Raji (cell line): Measurements from ENCODE around the gene OR7A10.

Source experiments
- POLR2A ChIP-seq: IDR thresholded peaks from 2 replicates; pipeline ENCODE4 v1.6.1; 2011; ENCODE audit warnings: low read depth, low read length, control low read depth; ENCODE audit not compliant: insufficient read depth

The OR7A10 gene

DNA sequence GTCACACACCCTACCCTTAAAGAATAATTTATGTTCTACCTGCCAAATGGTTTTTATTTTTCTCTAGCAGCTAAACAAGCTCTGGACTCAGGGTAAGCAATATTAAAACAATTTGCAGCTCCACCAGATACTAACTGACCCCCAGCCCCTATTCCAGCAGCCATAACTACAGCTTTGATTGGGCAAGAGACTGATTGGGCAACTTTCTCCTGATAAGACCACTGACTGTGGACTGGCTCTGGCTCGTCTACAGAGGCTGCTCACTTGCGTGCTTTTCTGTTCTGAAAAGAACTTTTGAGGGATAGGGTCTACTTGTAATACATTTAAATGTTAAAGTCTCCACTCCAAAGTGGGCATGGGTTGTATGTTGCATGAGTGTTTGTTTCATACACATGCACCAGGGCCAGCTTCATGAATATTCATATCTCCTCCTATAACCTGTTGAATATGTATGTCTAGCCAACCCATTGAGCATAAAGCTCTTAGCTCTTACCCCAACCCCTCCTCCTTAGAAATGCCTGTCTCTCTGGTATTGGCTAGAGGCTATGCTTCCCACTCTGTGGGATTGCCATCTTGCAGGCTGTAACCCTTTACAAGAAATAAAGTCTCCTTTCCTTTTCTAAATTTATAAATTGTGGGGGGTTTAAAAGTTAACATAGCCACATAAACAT lies 33.6 kb downstream of the OR7A10 start:
- TF ChIP-seq POLR2A = no peak

DNA sequence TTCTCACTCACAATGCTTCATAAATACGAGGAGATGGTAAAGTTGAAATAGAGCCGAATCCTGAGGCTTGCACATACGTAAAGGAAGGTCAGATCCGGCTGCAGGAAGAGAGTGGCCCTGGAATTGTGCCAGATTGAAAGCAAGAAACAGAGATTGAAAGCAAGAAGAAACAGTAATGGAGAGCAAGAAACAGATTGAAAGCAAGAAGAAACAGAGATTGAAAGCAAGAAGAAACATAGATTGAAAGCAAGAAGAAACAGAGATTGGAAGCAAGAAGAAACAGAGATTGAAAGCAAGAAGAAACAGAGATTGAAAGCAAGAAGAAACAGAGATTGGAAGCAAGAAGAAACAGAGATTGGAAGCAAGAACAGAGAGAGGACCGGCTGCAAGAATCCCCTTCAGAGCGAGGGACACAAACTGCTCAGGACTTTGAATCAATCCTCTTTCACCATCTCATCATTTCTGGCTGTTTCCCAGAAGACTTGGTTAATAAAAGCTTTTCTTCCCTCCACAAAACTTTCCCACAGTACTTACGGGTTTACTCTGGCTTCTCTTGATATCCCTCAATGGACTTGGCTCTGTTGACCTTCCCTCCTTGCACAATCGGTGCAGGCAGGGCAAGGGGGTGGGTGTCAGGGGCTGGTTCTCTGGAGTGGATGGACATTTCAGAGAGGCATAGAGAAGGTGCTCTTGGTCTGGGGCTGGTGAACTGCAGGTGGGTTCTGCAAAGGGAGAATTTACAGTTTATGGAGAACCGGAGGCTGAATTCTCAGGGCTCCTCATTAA lies 39.3 kb downstream of the OR7A10 start:
- no peak for TF ChIP-seq POLR2A

DNA sequence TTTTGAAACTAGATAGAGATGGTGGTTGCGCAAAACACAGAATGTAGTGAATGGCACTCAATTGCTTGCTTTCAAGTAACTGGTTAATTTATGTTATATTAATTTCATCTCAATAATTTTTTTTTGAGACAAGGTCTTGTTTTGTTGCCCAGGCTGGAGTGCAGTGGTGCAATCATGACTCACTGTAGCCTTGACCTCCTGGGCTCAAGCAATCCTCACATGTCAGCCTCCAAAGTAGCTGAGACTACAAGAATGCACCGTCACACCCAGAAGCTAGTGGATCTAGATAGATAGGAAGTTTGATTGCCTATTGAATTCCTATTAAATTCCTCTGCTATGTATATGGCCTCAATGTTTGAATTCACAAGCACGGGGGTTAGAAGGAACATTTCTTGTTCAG lies 44.0 kb downstream of the OR7A10 start:
- TF ChIP-seq POLR2A = no peak

DNA sequence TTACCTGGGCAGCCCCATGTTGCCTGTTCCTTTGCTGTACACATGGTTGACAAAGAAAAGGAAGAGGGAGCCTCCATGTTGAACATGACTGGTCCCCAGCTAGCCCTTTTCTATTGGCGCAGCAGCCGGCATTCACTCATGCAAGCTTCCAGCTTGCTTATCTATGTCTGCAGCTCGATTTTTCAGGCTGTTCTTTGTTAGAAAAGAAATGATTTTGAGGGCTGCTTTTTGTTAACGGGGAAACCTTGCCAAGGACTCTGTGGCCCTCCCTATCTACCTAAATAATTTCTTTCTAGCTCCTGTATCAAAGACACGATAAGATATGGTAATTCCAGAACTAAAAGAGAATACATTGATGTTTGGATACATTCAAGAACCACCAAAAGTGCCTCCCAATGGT lies 50.0 kb downstream of the OR7A10 start:
- TF ChIP-seq POLR2A = no peak

DNA sequence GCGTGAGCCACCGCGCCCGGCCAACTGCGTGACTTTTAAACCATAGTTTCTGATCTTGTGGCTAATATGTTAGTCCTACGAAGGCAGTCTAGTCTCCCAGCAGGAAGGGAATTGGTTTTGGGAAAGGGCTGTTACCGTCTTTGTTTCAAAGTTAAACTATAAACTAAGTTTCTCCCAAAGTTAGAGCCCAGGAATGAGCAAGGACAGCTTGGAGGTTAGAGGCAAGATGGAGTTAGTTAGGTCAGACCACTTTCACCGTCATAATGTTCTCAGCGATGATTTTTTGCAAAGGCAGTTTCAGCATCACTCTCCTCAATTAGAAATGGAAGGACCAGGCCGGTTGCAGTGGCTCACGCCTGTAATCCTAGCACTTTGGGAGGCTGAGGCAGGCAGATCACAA lies 52.7 kb downstream of the OR7A10 start:
- TF ChIP-seq POLR2A = no peak

GRCh38 chr19:14795078-14795721 lies 53.5 kb downstream of the OR7A10 start:
- TF ChIP-seq POLR2A = no peak
